Adipocyte (in vitro differentiated cells): Measurements from ENCODE around the gene CRISP2.

Experiments used
- DNase-seq: peaks from one replicate; pipeline ENCODE4 v3.0.0-alpha.2; 2015; ENCODE audit warnings: low read depth
- H3K27me3 ChIP-seq: replicated peaks from 2 replicates; pipeline ENCODE4 v1.7.0; 2013; ENCODE audit warnings: mild to moderate bottlenecking, low read length, moderate library complexity; ENCODE audit not compliant: control insufficient read depth, insufficient read depth
- H3K36me3 ChIP-seq: 2 replicates; pipeline ENCODE4 v1.7.0; 2013; ENCODE audit warnings: low read length, mild to moderate bottlenecking, moderate library complexity; ENCODE audit not compliant: control insufficient read depth, insufficient read depth, severe bottlenecking
- H3K4me1 ChIP-seq: 2 replicates; pipeline ENCODE4 v1.7.0; 2013; ENCODE audit warnings: mild to moderate bottlenecking, low read length, moderate library complexity; ENCODE audit not compliant: control insufficient read depth, insufficient read depth
- H3K4me3 ChIP-seq: 2 replicates; pipeline ENCODE4 v1.7.0; 2013; ENCODE audit warnings: mild to moderate bottlenecking, low read length, moderate library complexity
- H3K9ac ChIP-seq: 2 replicates; pipeline ENCODE4 v1.7.0; 2013; ENCODE audit warnings: mild to moderate bottlenecking, low read length, moderate library complexity
- H3K9me3 ChIP-seq: 2 replicates; pipeline ENCODE4 v1.7.0; 2013; ENCODE audit warnings: mild to moderate bottlenecking, low read length, moderate library complexity; ENCODE audit not compliant: control insufficient read depth

The CRISP2 gene

GRCh38 chr6:49653942-49654341, 59.4 kb downstream of the CRISP2 start:
- H3K9ac ChIP-seq, result no peak overlapping the region
- H3K4me3 ChIP-seq, result no peak overlapping the region
- H3K4me1 ChIP-seq, result no peaks in the 10 kb centered on the region
- H3K36me3 ChIP-seq, result no peaks in the 10 kb centered on the region
- H3K27me3 ChIP-seq, result no peaks in the 10 kb centered on the region
- no peaks in the 10 kb centered on the region for H3K9me3 ChIP-seq
- no peak for DNase-seq

GRCh38 chr6:49653438-49653837, 59.9 kb downstream of the CRISP2 start:
- no peak overlapping the region for H3K9ac ChIP-seq
- H3K4me1 ChIP-seq, result no peaks in the 10 kb centered on the region
- no peak for DNase-seq
- no peaks in the 10 kb centered on the region for H3K9me3 ChIP-seq
- H3K36me3 ChIP-seq, result no peaks in the 10 kb centered on the region
- no peak overlapping the region for H3K4me3 ChIP-seq
- H3K27me3 ChIP-seq, result no peaks in the 10 kb centered on the region

- no peak for DNase-seq
- Histone ChIP-seq H3K4me1 (no peaks in the 10 kb centered on the region), H3K4me3 (no peak overlapping the region), H3K36me3 (no peaks in the 10 kb centered on the region), H3K9me3 (no peaks in the 10 kb centered on the region), H3K9ac (no peak overlapping the region), H3K27me3 (no peaks in the 10 kb centered on the region)
Observed at GRCh38 chr6:49651239-49651638, 62.1 kb downstream of the CRISP2 start.

GRCh38 chr6:49649988-49650387, 63.4 kb downstream of the CRISP2 start:
- Histone ChIP-seq H3K4me1 (no peaks in the 10 kb centered on the region), H3K9ac (no peak overlapping the region), H3K9me3 (no peaks in the 10 kb centered on the region), H3K4me3 (no peak overlapping the region), H3K27me3 (no peaks in the 10 kb centered on the region), H3K36me3 (no peaks in the 10 kb centered on the region)
- DNase-seq, result no peak

GRCh38 chr6:49648036-49648435, 65.3 kb downstream of the CRISP2 start:
- H3K36me3 ChIP-seq, result no peaks in the 10 kb centered on the region
- H3K4me1 ChIP-seq, result no peaks in the 10 kb centered on the region
- no peak overlapping the region for H3K9ac ChIP-seq
- DNase-seq, result no peak
- no peaks in the 10 kb centered on the region for H3K9me3 ChIP-seq
- no peak overlapping the region for H3K4me3 ChIP-seq
- no peaks in the 10 kb centered on the region for H3K27me3 ChIP-seq

GRCh38 chr6:49647476-49647875, 65.9 kb downstream of the CRISP2 start:
- no peak for DNase-seq
- Histone ChIP-seq H3K36me3 (no peaks in the 10 kb centered on the region), H3K9ac (no peak overlapping the region), H3K27me3 (no peaks in the 10 kb centered on the region), H3K9me3 (no peaks in the 10 kb centered on the region), H3K4me1 (no peaks in the 10 kb centered on the region), H3K4me3 (no peak overlapping the region)

GRCh38 chr6:49646942-49647341, 66.4 kb downstream of the CRISP2 start:
- Histone ChIP-seq H3K9me3 (no peaks in the 10 kb centered on the region), H3K27me3 (no peaks in the 10 kb centered on the region), H3K36me3 (no peaks in the 10 kb centered on the region), H3K9ac (no peak overlapping the region), H3K4me1 (no peaks in the 10 kb centered on the region), H3K4me3 (no peak overlapping the region)
- no peak for DNase-seq

- no peaks in the 10 kb centered on the region for H3K36me3 ChIP-seq
- no peaks in the 10 kb centered on the region for H3K9me3 ChIP-seq
Observed at GRCh38 chr6:49646130-49646824, 67.1 kb downstream of the CRISP2 start.

GRCh38 chr6:49645139-49645538, 68.2 kb downstream of the CRISP2 start:
- no peak overlapping the region for H3K9ac ChIP-seq
- H3K27me3 ChIP-seq, result no peaks in the 10 kb centered on the region
- no peaks in the 10 kb centered on the region for H3K36me3 ChIP-seq
- no peaks in the 10 kb centered on the region for H3K9me3 ChIP-seq
- H3K4me3 ChIP-seq, result no peak overlapping the region
- DNase-seq, result no peak
- no peaks in the 10 kb centered on the region for H3K4me1 ChIP-seq

More at GRCh38 chr6:49646130-49646824, 67.1 kb downstream of the CRISP2 start:
- DNase-seq, result no peak
- no peak overlapping the region for H3K4me3 ChIP-seq
- no peak overlapping the region for H3K9ac ChIP-seq
- H3K4me1 ChIP-seq, result no peaks in the 10 kb centered on the region
- H3K27me3 ChIP-seq, result no peaks in the 10 kb centered on the region
